Measurements from ENCODE around the gene MAZ. TPM values are rescaled to one million over a fixed set of nuclear protein-coding genes. Genes with fewer than 3 reads are reported as not detected.

Gene MAZ
- total RNA-seq, 2 experiments from 2014 or later = 528 to 590 TPM

- no peaks in the 10 kb centered on the region for H3K9me3 Mint-ChIP-seq
- H3K27ac Mint-ChIP-seq = peak overlapping the region; percentile 89
- POLR2A ChIA-PET = interaction anchor here (0.5 to 2.5 kb wide), 4 partner anchors 9 to 105 kb away, joined by 3 to 9 read pairs (median 6); partner anchors contain the start of genes KIF22 and PAGR1
- DNase-seq = peak; percentile 64
- peaks cover 61% of the 10 kb centered on the region for H3K36me3 Mint-ChIP-seq (ENCODE audit: low read depth)
- H3K4me1 Mint-ChIP-seq = peaks cover 58% of the 10 kb centered on the region
- peak overlapping the region; percentile 97 for H3K4me3 Mint-ChIP-seq
- peaks cover 4% of the 10 kb centered on the region for H3K27me3 Mint-ChIP-seq
- CTCF ChIA-PET = interaction anchor here (0.6 to 4.3 kb wide), 18 partner anchors 9 to 887 kb away, joined by 3 to 39 read pairs (median 4); partner anchors contain the start of genes KIF22, MVP, PAGR1 and TMEM219
These were observed 504 bp downstream of the MAZ start for GRCh38 chr16:29806641-29807425.

GRCh38 chr16:29807426-29808218 is 1.3 kb downstream of the MAZ start:
- DNase-seq = peak; percentile 88
- Mint-ChIP-seq H3K4me3 (peak overlapping the region; percentile 97), H3K27ac (peak overlapping the region; percentile 89), H3K4me1 (peaks cover 66% of the 10 kb centered on the region), H3K36me3 (ENCODE audit: low read depth) (peaks cover 58% of the 10 kb centered on the region), H3K27me3 (peaks cover 10% of the 10 kb centered on the region), H3K9me3 (no peaks in the 10 kb centered on the region)
- CTCF ChIA-PET = interaction anchor here (0.5 to 4.3 kb wide), 25 partner anchors 9 to 910 kb away, joined by 3 to 39 read pairs (median 3); partner anchors contain the start of genes CDIPT, KIF22, MVP and PAGR1
- POLR2A ChIA-PET = interaction anchor here (0.5 to 2.5 kb wide), 9 partner anchors 9 to 1315 kb away, joined by 3 to 9 read pairs (median 3); partner anchors contain the start of genes KIF22, PAGR1 and TAOK2

DNA sequence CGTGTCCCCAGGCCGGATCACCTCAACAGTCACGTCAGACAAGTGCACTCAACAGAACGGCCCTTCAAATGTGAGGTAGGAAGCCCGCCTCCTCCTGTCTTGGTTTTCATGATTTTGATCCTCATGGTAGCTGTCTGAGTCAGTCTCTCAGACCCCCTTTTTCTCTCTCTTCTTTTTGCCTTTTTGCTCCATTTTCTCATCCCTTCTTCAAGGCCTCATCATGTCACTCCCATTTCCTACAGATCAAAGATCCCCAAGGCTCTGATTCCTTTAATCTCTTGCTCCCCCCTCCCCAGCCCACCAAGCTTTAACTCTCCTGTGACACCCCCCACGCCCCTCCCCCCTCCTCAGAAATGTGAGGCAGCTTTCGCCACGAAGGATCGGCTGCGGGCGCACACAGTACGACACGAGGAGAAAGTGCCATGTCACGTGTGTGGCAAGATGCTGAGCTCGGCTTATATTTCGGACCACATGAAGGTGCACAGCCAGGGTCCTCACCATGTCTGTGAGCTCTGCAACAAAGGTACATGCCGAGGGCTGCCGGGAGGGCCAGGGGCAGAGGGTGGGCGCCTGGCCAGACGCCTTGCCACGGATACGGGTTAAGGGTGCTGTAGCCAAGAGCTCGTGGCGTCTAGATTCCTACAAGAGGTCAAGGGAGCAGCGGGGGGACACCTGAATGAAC is 2.0 kb downstream of the MAZ start:
- Mint-ChIP-seq H3K36me3 (ENCODE audit: low read depth) (peaks cover 51% of the 10 kb centered on the region), H3K27me3 (peaks cover 13% of the 10 kb centered on the region), H3K4me1 (peaks cover 67% of the 10 kb centered on the region), H3K27ac (peak overlapping the region; percentile 89), H3K4me3 (peak overlapping the region; percentile 97), H3K9me3 (no peaks in the 10 kb centered on the region)
- ChIA-PET CTCF (interaction anchor here (0.5 to 4.3 kb wide), 23 partner anchors 8 to 911 kb away, joined by 3 to 39 read pairs (median 4); partner anchors contain the start of genes CDIPT, KIF22, MVP and PAGR1), POLR2A (interaction anchor here (0.6 to 2.5 kb wide), 6 partner anchors 8 to 1315 kb away, joined by 3 to 9 read pairs (median 3); partner anchors contain the start of genes KIF22, PAGR1 and TAOK2)
- peak; percentile 40 for DNase-seq

- Mint-ChIP-seq H3K36me3 (ENCODE audit: low read depth) (peaks cover 43% of the 10 kb centered on the region), H3K27ac (peak overlapping the region; percentile 89), H3K4me1 (peaks cover 64% of the 10 kb centered on the region), H3K9me3 (no peaks in the 10 kb centered on the region), H3K4me3 (peak overlapping the region; percentile 97), H3K27me3 (peaks cover 13% of the 10 kb centered on the region)
- ChIA-PET POLR2A (interaction anchor here (1.2 kb wide), 1 partner anchor 164 kb away, joined by 3 read pairs; the partner anchor contains the start of gene TAOK2), CTCF (interaction anchor here (0.9 to 4.3 kb wide), 8 partner anchors 12 to 109 kb away, joined by 3 to 39 read pairs (median 10); partner anchors contain the start of genes CDIPT, KIF22 and MVP)
- no peak for DNase-seq
These were observed 2.9 kb downstream of the MAZ start for GRCh38 chr16:29809031-29809747.

GRCh38 chr16:29809850-29810698 is 3.7 kb downstream of the MAZ start:
- Mint-ChIP-seq H3K27me3 (peaks cover 13% of the 10 kb centered on the region), H3K27ac (peak overlapping the region; percentile 62), H3K4me1 (peaks cover 67% of the 10 kb centered on the region), H3K4me3 (peak overlapping the region; percentile 71), H3K36me3 (ENCODE audit: low read depth) (peaks cover 37% of the 10 kb centered on the region), H3K9me3 (no peaks in the 10 kb centered on the region)
- peak; percentile 33 for DNase-seq
- ChIA-PET CTCF (interaction anchor here (0.9 to 4.3 kb wide), 2 partner anchors 11 to 16 kb away, joined by 6 to 39 read pairs; partner anchors contain the start of gene MVP), POLR2A (interaction anchor here (0.6 to 0.9 kb wide), 2 partner anchors 12 to 20 kb away, joined by 3 to 4 read pairs; no protein-coding TSS in a partner anchor)

DNA sequence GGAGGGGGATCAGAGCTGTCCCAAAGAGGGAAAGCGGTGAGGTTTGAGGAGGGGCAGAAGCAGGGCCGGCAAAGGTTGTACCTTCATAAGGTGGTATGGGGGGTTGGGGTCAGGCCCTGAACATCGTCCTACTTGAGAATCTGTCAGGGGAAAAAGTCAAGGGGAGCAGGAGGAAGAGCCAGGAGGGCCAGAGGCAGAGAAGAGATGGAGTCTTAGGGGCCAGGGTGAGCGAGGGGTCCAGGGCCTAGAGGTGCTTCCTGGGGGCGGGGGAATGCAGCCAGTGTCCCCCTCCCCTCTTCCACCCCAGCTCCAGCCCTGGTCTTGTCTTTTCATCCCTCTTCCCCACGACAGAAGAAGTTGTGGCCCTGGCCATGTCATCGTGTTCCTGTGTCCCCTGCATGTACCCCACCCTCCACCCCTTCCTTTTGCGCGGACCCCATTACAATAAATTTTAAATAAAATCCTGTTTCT is 4.4 kb downstream of the MAZ start:
- ChIA-PET POLR2A (interaction anchor here (0.6 to 0.9 kb wide), 2 partner anchors 11 to 21 kb away, joined by 3 to 4 read pairs; no protein-coding TSS in a partner anchor), CTCF (no interaction called here)
- DNase-seq = no peak
- H3K9me3 Mint-ChIP-seq = no peaks in the 10 kb centered on the region
- H3K36me3 Mint-ChIP-seq (ENCODE audit: low read depth) = peaks cover 34% of the 10 kb centered on the region
- H3K27ac Mint-ChIP-seq = peak overlapping the region; percentile 62
- peak overlapping the region; percentile 71 for H3K4me3 Mint-ChIP-seq
- peaks cover 69% of the 10 kb centered on the region for H3K4me1 Mint-ChIP-seq
- peaks cover 13% of the 10 kb centered on the region for H3K27me3 Mint-ChIP-seq

GRCh38 chr16:29811170-29811895 is 5.0 kb downstream of the MAZ start:
- peaks cover 13% of the 10 kb centered on the region for H3K27me3 Mint-ChIP-seq
- peaks cover 70% of the 10 kb centered on the region for H3K4me1 Mint-ChIP-seq
- DNase-seq = peak; percentile 76
- no peaks in the 10 kb centered on the region for H3K9me3 Mint-ChIP-seq
- ChIA-PET POLR2A (no interaction called here), CTCF (interaction anchor here (0.6 to 1.2 kb wide), 2 partner anchors 87 to 111 kb away, joined by 4 to 5 read pairs; no protein-coding TSS in a partner anchor)
- peak overlapping the region; percentile 71 for H3K4me3 Mint-ChIP-seq
- peak overlapping the region; percentile 57 for H3K27ac Mint-ChIP-seq
- peaks cover 35% of the 10 kb centered on the region for H3K36me3 Mint-ChIP-seq (ENCODE audit: low read depth)

DNA sequence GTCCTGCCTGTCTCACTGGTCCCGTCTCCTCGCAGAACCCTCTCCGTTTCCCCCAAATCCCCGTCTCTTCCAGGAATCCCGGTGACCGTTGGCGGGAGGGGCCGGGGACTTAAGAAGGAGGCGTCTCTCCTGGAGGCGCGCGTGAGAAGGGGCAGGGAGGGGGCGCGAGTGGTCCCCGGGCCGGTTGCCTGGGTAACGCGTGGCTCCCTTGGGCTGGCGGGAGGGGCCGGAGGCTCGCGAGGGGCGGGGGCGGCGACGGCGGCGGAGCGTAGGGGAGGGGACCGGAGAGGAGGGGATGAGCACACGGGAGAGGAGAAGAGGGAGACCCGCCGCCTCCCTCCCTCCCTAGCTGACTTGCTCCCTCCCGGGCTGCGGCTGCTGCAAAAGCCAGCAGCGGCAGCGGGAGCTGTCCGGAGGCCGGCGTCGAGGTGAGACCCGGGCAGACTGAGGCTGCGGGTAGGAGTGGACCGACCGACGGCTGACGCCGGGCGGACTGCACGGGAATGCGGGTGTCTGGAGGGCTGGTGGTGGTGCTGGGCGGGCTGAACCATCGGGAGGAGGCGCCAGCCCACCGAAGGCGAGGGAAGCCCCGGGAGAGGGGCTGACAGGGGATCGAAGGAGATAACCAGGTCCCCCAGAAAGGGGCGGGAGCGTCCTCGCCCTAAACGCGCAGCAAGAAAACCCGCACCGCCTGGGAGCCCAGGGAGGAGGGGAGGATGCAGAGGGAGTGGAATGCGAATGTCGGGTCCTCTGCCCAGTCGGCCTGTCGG is 5.8 kb downstream of the MAZ start, which contains the start of gene PRRT2:
Gene PRRT2, plus strand, starts transcription at position 298 of the 770 bp plus-strand sequence. CDS start 862 bp downstream, outside the sequence.
- ChIA-PET CTCF (interaction anchor here (0.6 to 8.8 kb wide), 3 partner anchors 22 to 111 kb away, joined by 4 to 46 read pairs (median 5); partner anchors contain the start of gene KIF22), POLR2A (no interaction called here)
- peak; percentile 52 for DNase-seq
- Mint-ChIP-seq H3K4me3 (peak within 1 kb of the TSS; percentile 71), H3K4me1 (peaks cover 74% of the 10 kb centered on the region), H3K9me3 (no peaks in the 10 kb centered on the region), H3K27me3 (peaks cover 13% of the 10 kb centered on the region), H3K36me3 (ENCODE audit: low read depth) (peaks cover 40% of the 10 kb centered on the region), H3K27ac (peak within 1 kb of the TSS; percentile 57)

DNA sequence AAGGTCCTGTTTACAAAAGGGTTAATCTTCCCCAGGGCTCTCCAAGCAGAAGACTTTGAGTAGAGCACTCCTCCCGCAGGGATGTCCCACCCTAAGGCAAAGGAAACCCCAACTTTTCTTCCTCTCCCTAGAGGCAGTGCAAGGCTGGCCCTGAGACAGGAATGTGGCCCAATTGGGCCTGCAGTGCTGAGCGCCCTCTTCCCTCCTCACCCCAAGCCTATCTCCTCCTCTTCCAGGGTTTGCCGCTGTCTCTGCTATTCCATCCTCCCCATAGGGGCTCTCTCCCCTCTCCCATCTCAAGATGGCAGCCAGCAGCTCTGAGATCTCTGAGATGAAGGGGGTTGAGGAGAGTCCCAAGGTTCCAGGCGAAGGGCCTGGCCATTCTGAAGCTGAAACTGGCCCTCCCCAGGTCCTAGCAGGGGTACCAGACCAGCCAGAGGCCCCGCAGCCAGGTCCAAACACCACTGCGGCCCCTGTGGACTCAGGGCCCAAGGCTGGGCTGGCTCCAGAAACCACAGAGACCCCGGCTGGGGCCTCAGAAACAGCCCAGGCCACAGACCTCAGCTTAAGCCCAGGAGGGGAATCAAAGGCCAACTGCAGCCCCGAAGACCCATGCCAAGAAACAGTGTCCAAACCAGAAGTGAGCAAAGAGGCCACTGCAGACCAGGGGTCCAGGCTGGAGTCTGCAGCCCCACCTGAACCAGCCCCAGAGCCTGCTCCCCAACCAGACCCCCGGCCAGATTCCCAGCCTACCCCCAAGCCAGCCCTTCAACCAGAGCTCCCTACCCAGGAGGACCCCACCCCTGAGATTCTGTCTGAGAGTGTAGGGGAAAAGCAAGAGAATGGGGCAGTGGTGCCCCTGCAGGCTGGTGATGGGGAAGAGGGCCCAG is 6.7 kb downstream of the MAZ start:
- H3K9me3 Mint-ChIP-seq = no peaks in the 10 kb centered on the region
- ChIA-PET POLR2A (no interaction called here), CTCF (interaction anchor here (0.8 to 8.8 kb wide), 3 partner anchors 8 to 36 kb away, joined by 3 to 46 read pairs (median 4); partner anchors contain the start of gene KIF22)
- no peak overlapping the region for H3K27ac Mint-ChIP-seq
- no peak for DNase-seq
- peaks cover 38% of the 10 kb centered on the region for H3K36me3 Mint-ChIP-seq (ENCODE audit: low read depth)
- H3K27me3 Mint-ChIP-seq = peaks cover 13% of the 10 kb centered on the region
- H3K4me3 Mint-ChIP-seq = no peak overlapping the region
- H3K4me1 Mint-ChIP-seq = peaks cover 75% of the 10 kb centered on the region
